GM23338 (cell line): Measurements from ENCODE around the gene HSP90AB1. TPM values are rescaled to one million over a fixed set of nuclear protein-coding genes. Genes with fewer than 3 reads are reported as not detected.

ENCODE experiments used
- ATAC-seq: fragments of 200-7000 bp; cut with Tn5 transposase; 3 replicates; pipeline ENCODE4 v1.9.1; 2020
- DNase-seq: peaks from one replicate; pipeline ENCODE4 v3.0.0-alpha.2; 2015; ENCODE audit warnings: low spot score
- H2AFZ ChIP-seq: fragments of 200-600 bp; sonication (generic); 2 replicates; pipeline ENCODE4 v1.8.0; 2016; ENCODE audit warnings: antibody characterized with exemption, mild to moderate bottlenecking, moderate library complexity
- H3F3A ChIP-seq: fragments of 200-600 bp; sonication (generic); replicated peaks from 2 replicates; pipeline ENCODE4 v1.8.0; 2017; ENCODE audit warnings: antibody characterized with exemption, mixed run types, low read depth
- H3K27ac ChIP-seq: fragments of 200-600 bp; sonication (generic); 2 replicates; pipeline ENCODE4 v1.6.1; 2016; ENCODE audit warnings: low read depth
- H3K27me3 ChIP-seq: fragments of 200-600 bp; sonication (generic); 2 replicates; pipeline ENCODE4 v1.8.0; 2016; ENCODE audit warnings: mild to moderate bottlenecking, mixed run types, moderate library complexity; ENCODE audit not compliant: insufficient read depth
- H3K36me3 ChIP-seq: fragments of 200-600 bp; sonication (generic); 2 replicates; pipeline ENCODE4 v1.8.0; 2016; ENCODE audit warnings: mild to moderate bottlenecking; ENCODE audit not compliant: insufficient read depth
- H3K4me1 ChIP-seq: fragments of 200-600 bp; sonication (generic); 2 replicates; pipeline ENCODE4 v1.8.0; 2016; ENCODE audit warnings: mild to moderate bottlenecking, moderate library complexity; ENCODE audit not compliant: insufficient read depth
- H3K4me2 ChIP-seq: fragments of 200-600 bp; sonication (generic); 2 replicates; pipeline ENCODE4 v1.7.1; 2017; ENCODE audit warnings: mixed run types
- H3K4me3 ChIP-seq: fragments of 200-600 bp; sonication (generic); 2 replicates; pipeline ENCODE4 v1.6.1; 2016; ENCODE audit warnings: mixed run types
- H3K79me2 ChIP-seq: fragments of 200-600 bp; sonication (generic); replicated peaks from 2 replicates; pipeline ENCODE4 v1.8.0; 2017; ENCODE audit warnings: mild to moderate bottlenecking; ENCODE audit not compliant: insufficient read depth
- H3K9me2 ChIP-seq: fragments of 200-600 bp; sonication (generic); 2 replicates; pipeline ENCODE4 v1.8.0; 2017; ENCODE audit not compliant: insufficient read depth
- H4K20me1 ChIP-seq: fragments of 200-600 bp; sonication (generic); replicated peaks from 2 replicates; pipeline ENCODE4 v1.8.0; 2017; ENCODE audit warnings: mild to moderate bottlenecking; ENCODE audit not compliant: insufficient read depth
- H3K27ac Mint-ChIP-seq: 2 replicates; pipeline ENCODE4 v1.8.0; 2020; ENCODE audit warnings: inconsistent platforms, mild to moderate bottlenecking, moderate library complexity, mixed read lengths
- H3K27me3 Mint-ChIP-seq: 3 replicates; pipeline ENCODE4 v1.8.0; 2022; ENCODE audit warnings: low read depth, mild to moderate bottlenecking, moderate library complexity, mixed read lengths, inconsistent platforms; ENCODE audit not compliant: insufficient read depth, poor library complexity
- H3K36me3 Mint-ChIP-seq: 3 replicates; pipeline ENCODE4 v1.8.0; 2021; ENCODE audit warnings: low read depth, mild to moderate bottlenecking, inconsistent platforms, moderate library complexity, mixed read lengths
- H3K4me1 Mint-ChIP-seq: 3 replicates; pipeline ENCODE4 v1.8.0; 2020; ENCODE audit warnings: mild to moderate bottlenecking, inconsistent platforms, mixed read lengths
- H3K4me3 Mint-ChIP-seq: 3 replicates; pipeline ENCODE4 v1.8.0; 2021; ENCODE audit warnings: moderate library complexity, mild to moderate bottlenecking, inconsistent platforms, mixed read lengths
- H3K9me3 Mint-ChIP-seq: 3 replicates; pipeline ENCODE4 v1.8.0; 2020; ENCODE audit warnings: moderate library complexity, mild to moderate bottlenecking, inconsistent platforms, mixed read lengths
- CREB1 ChIP-seq: fragments of 250-450 bp; sonication (Bioruptor Pico); IDR thresholded peaks from 2 replicates; pipeline ENCODE4 v1.5.0; 2020; ENCODE audit warnings: low read depth, mild to moderate bottlenecking, moderate library complexity
- EZH2 ChIP-seq: fragments of 200-600 bp; sonication (generic); IDR thresholded peaks from one replicate; pipeline ENCODE4 v1.8.0; 2017; ENCODE audit warnings: antibody characterized with exemption, mild to moderate bottlenecking, low read depth; ENCODE audit not compliant: unreplicated experiment
- EZH2phosphoT487 ChIP-seq: fragments of 200-600 bp; sonication (generic); IDR thresholded peaks from one replicate; pipeline ENCODE4 v1.8.1; 2018; ENCODE audit warnings: antibody characterized with exemption; ENCODE audit not compliant: unreplicated experiment
- JUNB ChIP-seq: IDR thresholded peaks from one replicate; pipeline ENCODE4 v1.6.1; 2016; ENCODE audit warnings: antibody characterized with exemption; ENCODE audit not compliant: unreplicated experiment
- NANOG ChIP-seq: IDR thresholded peaks from 2 replicates; pipeline ENCODE4 v1.6.1; 2016; ENCODE audit warnings: antibody characterized with exemption, borderline replicate concordance
- POLR2AphosphoS5 ChIP-seq: IDR thresholded peaks from 2 replicates; pipeline ENCODE4 v1.6.1; 2016; ENCODE audit warnings: antibody characterized with exemption, low read depth
- STAT1 ChIP-seq: IDR thresholded peaks from one replicate; pipeline ENCODE4 v1.6.1; 2016; ENCODE audit warnings: antibody characterized with exemption; ENCODE audit not compliant: unreplicated experiment
- ZNF114 ChIP-seq: fragments of 250-450 bp; sonication (Bioruptor Pico); IDR thresholded peaks from 2 replicates; pipeline ENCODE4 v1.5.0; 2020; ENCODE audit warnings: mild to moderate bottlenecking, moderate library complexity
- ZNF331 ChIP-seq: fragments of 250-450 bp; sonication (Bioruptor Pico); IDR thresholded peaks from 2 replicates; pipeline ENCODE4 v1.5.0; 2020; ENCODE audit warnings: low read depth, mild to moderate bottlenecking, moderate library complexity
- polyA plus RNA-seq: library from polyadenylated mRNA; unstranded; fragments of >200 nt; fragmentation: Nextera tagmentation; extraction: Ambion mirVana; gene quantifications from 2 replicates; pipeline ENCODE4 v1.2.1, GENCODE V29; 2016
- total RNA-seq: library from RNA; depleted of rRNA; stranded (reverse); fragments of >200 nt; shearing (Covaris generic); gene quantifications from 2 replicates; pipeline ENCODE4 v1.2.3, GENCODE V29; 2014
- TF ChIP-seq, protein P1 (sequence below): IDR thresholded peaks from one replicate; pipeline ENCODE4 v1.6.1; 2018; ENCODE audit warnings: antibody characterized with exemption; ENCODE audit not compliant: unreplicated experiment
- TF ChIP-seq, protein P2 (sequence below): IDR thresholded peaks from 2 replicates; pipeline ENCODE4 v1.6.1; 2016; ENCODE audit warnings: antibody characterized with exemption
- TF ChIP-seq, protein P3 (sequence below), 2 experiments: fragments of 200-600 bp in 1 of 2; sonication (generic) in 1 of 2; conservative IDR thresholded peaks; 2 replicates each; pipeline versions ENCODE4 v1.5.1 to v1.6.1; 2016 to 2017; ENCODE audit warnings: antibody characterized with exemption in 2 of 2, low read depth in 2 of 2, mild to moderate bottlenecking in 2 of 2, moderate library complexity in 1 of 2

HSP90AB1 gene
- total and polyA plus RNA-seq, 2 experiments from 2014 or later = 1,425 to 2,361 TPM

DNA sequence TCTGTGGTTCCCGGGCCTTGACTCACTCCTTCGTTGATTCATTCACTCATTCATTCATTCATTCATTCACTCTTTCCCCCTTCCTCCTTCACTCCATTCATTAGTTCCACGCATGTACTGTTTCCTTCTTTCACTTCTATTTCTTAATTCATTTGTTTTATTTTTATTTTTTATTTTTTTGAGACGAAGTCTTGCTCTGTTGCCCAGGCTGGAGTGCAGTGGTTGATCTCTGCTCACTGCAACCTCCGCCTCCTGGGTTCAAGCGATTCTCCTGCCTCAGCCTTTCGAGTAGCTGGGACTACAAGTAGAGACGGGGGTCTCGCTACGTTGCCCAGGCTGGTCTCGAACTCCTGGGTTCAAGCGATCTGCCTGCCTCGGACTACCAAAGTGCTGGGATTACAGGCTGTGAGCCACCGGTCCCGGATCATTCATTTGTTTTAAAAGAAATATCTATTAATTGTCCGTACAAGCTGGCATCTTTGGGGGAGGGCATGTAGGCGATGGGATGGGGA lies 18.9 kb downstream of the HSP90AB1 start:
- H3K9me2 ChIP-seq = no peaks in the 10 kb centered on the region
- ATAC-seq (no peak), DNase-seq (no peak)
- no peaks in the 10 kb centered on the region for H3K36me3 ChIP-seq
- H3K4me3 ChIP-seq = peak overlapping the region; percentile 88
- Mint-ChIP-seq H3K4me1 (peaks cover 53% of the 10 kb centered on the region), H3K9me3 (no peaks in the 10 kb centered on the region), H3K4me3 (peak overlapping the region; percentile 86), H3K27ac (no peak overlapping the region), H3K36me3 (peaks cover 5% of the 10 kb centered on the region), H3K27me3 (peaks cover 42% of the 10 kb centered on the region)
- H4K20me1 ChIP-seq = peaks cover 6% of the 10 kb centered on the region; the same call in 1 of the 2 replicates
- H3K4me2 ChIP-seq = no peak overlapping the region; the same call in 1 of the 2 replicates
- H3K27ac ChIP-seq = no peak overlapping the region
- no peak overlapping the region for H2AFZ ChIP-seq
- peaks cover 31% of the 10 kb centered on the region for H3K4me1 ChIP-seq
- H3K27me3 ChIP-seq = peaks cover 19% of the 10 kb centered on the region
- TF ChIP-seq STAT1 (no peak), POLR2AphosphoS5 (0 out of 2 replicates have a peak, but pooled peaks have one; percentile 7), EZH2 (no peak), CREB1 (CRISPR knock-in tag) (no peak), JUNB (no peak)
- TF ChIP-seq, protein P1, sequence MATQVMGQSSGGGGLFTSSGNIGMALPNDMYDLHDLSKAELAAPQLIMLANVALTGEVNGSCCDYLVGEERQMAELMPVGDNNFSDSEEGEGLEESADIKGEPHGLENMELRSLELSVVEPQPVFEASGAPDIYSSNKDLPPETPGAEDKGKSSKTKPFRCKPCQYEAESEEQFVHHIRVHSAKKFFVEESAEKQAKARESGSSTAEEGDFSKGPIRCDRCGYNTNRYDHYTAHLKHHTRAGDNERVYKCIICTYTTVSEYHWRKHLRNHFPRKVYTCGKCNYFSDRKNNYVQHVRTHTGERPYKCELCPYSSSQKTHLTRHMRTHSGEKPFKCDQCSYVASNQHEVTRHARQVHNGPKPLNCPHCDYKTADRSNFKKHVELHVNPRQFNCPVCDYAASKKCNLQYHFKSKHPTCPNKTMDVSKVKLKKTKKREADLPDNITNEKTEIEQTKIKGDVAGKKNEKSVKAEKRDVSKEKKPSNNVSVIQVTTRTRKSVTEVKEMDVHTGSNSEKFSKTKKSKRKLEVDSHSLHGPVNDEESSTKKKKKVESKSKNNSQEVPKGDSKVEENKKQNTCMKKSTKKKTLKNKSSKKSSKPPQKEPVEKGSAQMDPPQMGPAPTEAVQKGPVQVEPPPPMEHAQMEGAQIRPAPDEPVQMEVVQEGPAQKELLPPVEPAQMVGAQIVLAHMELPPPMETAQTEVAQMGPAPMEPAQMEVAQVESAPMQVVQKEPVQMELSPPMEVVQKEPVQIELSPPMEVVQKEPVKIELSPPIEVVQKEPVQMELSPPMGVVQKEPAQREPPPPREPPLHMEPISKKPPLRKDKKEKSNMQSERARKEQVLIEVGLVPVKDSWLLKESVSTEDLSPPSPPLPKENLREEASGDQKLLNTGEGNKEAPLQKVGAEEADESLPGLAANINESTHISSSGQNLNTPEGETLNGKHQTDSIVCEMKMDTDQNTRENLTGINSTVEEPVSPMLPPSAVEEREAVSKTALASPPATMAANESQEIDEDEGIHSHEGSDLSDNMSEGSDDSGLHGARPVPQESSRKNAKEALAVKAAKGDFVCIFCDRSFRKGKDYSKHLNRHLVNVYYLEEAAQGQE = no peak
- TF ChIP-seq, protein P2, sequence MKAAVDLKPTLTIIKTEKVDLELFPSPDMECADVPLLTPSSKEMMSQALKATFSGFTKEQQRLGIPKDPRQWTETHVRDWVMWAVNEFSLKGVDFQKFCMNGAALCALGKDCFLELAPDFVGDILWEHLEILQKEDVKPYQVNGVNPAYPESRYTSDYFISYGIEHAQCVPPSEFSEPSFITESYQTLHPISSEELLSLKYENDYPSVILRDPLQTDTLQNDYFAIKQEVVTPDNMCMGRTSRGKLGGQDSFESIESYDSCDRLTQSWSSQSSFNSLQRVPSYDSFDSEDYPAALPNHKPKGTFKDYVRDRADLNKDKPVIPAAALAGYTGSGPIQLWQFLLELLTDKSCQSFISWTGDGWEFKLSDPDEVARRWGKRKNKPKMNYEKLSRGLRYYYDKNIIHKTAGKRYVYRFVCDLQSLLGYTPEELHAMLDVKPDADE = no peak
- H3K79me2 ChIP-seq = peaks cover 9% of the 10 kb centered on the region; the same call in 1 of the 2 replicates
- 0 out of 2 replicates have a peak, but pooled peaks cover 17% of the 10 kb centered on the region for H3F3A ChIP-seq

DNA sequence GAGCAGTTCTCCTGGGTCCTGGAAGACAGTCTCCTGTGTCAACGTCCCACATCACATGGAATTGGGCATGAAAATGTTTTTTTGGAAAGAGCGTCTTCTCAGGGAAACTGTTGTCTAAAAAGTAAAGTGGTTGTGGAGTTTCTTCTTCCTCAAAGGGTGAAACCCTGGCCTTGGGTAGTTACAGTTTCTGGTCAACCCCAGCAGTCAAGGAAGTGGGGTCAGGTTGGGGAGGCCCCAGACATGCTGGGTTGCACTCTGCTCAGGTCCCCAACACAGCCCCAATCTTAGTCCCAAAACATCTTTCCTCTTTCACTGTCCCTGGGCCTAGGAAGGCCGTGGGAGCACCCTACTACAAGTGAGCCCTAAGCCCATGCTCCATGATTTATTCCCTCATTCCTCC lies 19.4 kb downstream of the HSP90AB1 start:
- Histone ChIP-seq H3K27me3 (peaks cover 19% of the 10 kb centered on the region), H4K20me1 (peaks cover 6% of the 10 kb centered on the region; the same call in 1 of the 2 replicates), H3K9me2 (no peaks in the 10 kb centered on the region), H3K36me3 (no peaks in the 10 kb centered on the region), H3F3A (0 out of 2 replicates have a peak, but pooled peaks cover 16% of the 10 kb centered on the region), H3K27ac (no peak overlapping the region), H3K4me3 (no peak overlapping the region), H2AFZ (no peak overlapping the region), H3K79me2 (peaks cover 9% of the 10 kb centered on the region; the same call in 1 of the 2 replicates), H3K4me2 (no peak overlapping the region), H3K4me1 (peaks cover 31% of the 10 kb centered on the region)
- Mint-ChIP-seq H3K4me1 (peaks cover 57% of the 10 kb centered on the region), H3K27me3 (peaks cover 42% of the 10 kb centered on the region), H3K27ac (no peak overlapping the region), H3K4me3 (peak overlapping the region; percentile 86), H3K36me3 (no peaks in the 10 kb centered on the region), H3K9me3 (no peaks in the 10 kb centered on the region)
- DNase-seq (no peak), ATAC-seq (no peak)
- no peak for TF ChIP-seq EZH2phosphoT487
- TF ChIP-seq, protein P3, sequence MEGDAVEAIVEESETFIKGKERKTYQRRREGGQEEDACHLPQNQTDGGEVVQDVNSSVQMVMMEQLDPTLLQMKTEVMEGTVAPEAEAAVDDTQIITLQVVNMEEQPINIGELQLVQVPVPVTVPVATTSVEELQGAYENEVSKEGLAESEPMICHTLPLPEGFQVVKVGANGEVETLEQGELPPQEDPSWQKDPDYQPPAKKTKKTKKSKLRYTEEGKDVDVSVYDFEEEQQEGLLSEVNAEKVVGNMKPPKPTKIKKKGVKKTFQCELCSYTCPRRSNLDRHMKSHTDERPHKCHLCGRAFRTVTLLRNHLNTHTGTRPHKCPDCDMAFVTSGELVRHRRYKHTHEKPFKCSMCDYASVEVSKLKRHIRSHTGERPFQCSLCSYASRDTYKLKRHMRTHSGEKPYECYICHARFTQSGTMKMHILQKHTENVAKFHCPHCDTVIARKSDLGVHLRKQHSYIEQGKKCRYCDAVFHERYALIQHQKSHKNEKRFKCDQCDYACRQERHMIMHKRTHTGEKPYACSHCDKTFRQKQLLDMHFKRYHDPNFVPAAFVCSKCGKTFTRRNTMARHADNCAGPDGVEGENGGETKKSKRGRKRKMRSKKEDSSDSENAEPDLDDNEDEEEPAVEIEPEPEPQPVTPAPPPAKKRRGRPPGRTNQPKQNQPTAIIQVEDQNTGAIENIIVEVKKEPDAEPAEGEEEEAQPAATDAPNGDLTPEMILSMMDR (conservative IDR thresholded peaks at IDR 0.05; ENCODE audit: low read depth in 2 of 2) = no peak
- no peak for TF ChIP-seq JUNB
- TF ChIP-seq, protein P1 = no peak
- no peak for TF ChIP-seq ZNF331
- no peak for TF ChIP-seq EZH2
- TF ChIP-seq NANOG = no peak
- no peak for TF ChIP-seq POLR2AphosphoS5
- TF ChIP-seq ZNF114 (CRISPR knock-in tag) = no peak
- TF ChIP-seq STAT1 = no peak
- TF ChIP-seq, protein P2 = no peak
